Raji (cell line): Measurements from ENCODE around the gene NFIA.

ENCODE experiments used
- POLR2A ChIP-seq: IDR thresholded peaks from 2 replicates; pipeline ENCODE4 v1.6.1; 2011; ENCODE audit warnings: low read depth, low read length, control low read depth; ENCODE audit not compliant: insufficient read depth

NFIA gene

GRCh38 chr1:61227857-61228550 is 145.6 kb downstream of the NFIA start:
- no peak for TF ChIP-seq POLR2A

- TF ChIP-seq POLR2A: no peak
Observed at GRCh38 chr1:61230523-61230922, 148.2 kb downstream of the NFIA start.

GRCh38 chr1:61231795-61232194 is 149.4 kb downstream of the NFIA start:
- TF ChIP-seq POLR2A: no peak

GRCh38 chr1:61233121-61233660 is 150.8 kb downstream of the NFIA start:
- no peak for TF ChIP-seq POLR2A

- no peak for TF ChIP-seq POLR2A
Observed at GRCh38 chr1:61234587-61234919, 152.2 kb downstream of the NFIA start.

- TF ChIP-seq POLR2A: no peak
Observed at GRCh38 chr1:61237147-61237546, 154.8 kb downstream of the NFIA start.

- TF ChIP-seq POLR2A: no peak
Observed at GRCh38 chr1:61237659-61238358, 155.4 kb downstream of the NFIA start.

GRCh38 chr1:61238359-61238665 is 156.0 kb downstream of the NFIA start:
- no peak for TF ChIP-seq POLR2A

- no peak for TF ChIP-seq POLR2A
Observed at GRCh38 chr1:61240878-61241277, 158.5 kb downstream of the NFIA start.

- no peak for TF ChIP-seq POLR2A
Observed at GRCh38 chr1:61241411-61241838, 159.1 kb downstream of the NFIA start.

GRCh38 chr1:61241973-61242381 is 159.6 kb downstream of the NFIA start:
- TF ChIP-seq POLR2A: no peak

- no peak for TF ChIP-seq POLR2A
Observed at GRCh38 chr1:61244114-61244513, 161.8 kb downstream of the NFIA start.

GRCh38 chr1:61245696-61246400 is 163.5 kb downstream of the NFIA start:
- TF ChIP-seq POLR2A: no peak

GRCh38 chr1:61247051-61247825 is 164.9 kb downstream of the NFIA start:
- TF ChIP-seq POLR2A: no peak
